Endothelial cell of umbilical vein (primary cell): ENCODE measurements around the gene MKLN1.
"Not testable (repeated sequence)": the region's sequence is repeated elsewhere in the genome, so short reads cannot be mapped to it uniquely, and the experiment has no call there.

Source experiments
- FOS ChIP-seq: IDR thresholded peaks from 2 replicates; pipeline ENCODE4 v1.6.1; 2011; ENCODE audit warnings: mild to moderate bottlenecking, low read length, moderate library complexity, borderline replicate concordance; ENCODE audit not compliant: insufficient read depth
- MYC ChIP-seq: IDR thresholded peaks from one replicate; pipeline ENCODE4 v1.6.1; 2011; ENCODE audit warnings: mild to moderate bottlenecking, low read depth, low read length
- POLR2A ChIP-seq: IDR thresholded peaks from 2 replicates; pipeline ENCODE4 v1.6.1; 2012; ENCODE audit warnings: low read depth, mild to moderate bottlenecking, control low read depth, low read length
- TF ChIP-seq, protein P1 (sequence below), 2 donors: IDR thresholded peaks; 1 replicate in 1 of 2; 2 replicates in 1 of 2; pipeline ENCODE4 v1.5.1; 2011; ENCODE audit warnings: low read length in 2 of 2, mild to moderate bottlenecking in 2 of 2, moderate library complexity in 2 of 2, control low read depth in 1 of 2, inconsistent platforms in 1 of 2, low read depth in 1 of 2; ENCODE audit not compliant: insufficient read depth in 1 of 2; ENCODE audit errors: extremely low read depth in 1 of 2

DNA sequence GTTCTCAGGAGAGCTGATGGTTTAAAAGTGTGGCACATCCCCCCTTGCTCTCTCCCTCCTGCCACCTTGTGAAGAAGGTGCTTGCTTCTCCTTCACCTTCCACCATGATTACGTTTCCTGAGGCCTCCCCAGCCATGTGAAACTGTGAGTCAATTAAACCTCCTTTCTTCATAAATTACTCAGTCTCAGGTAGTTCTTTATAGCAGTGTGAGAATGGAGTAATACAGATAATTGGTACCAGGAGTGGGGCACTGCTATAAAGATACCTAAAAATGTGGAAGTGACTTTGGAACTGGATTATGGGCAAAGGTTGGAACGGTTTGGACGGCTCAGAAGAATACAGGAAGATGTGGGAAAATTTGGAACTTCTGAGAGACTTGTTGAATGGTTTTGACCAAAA, 21.6 kb upstream of the MKLN1 start:
- TF ChIP-seq, protein P1, sequence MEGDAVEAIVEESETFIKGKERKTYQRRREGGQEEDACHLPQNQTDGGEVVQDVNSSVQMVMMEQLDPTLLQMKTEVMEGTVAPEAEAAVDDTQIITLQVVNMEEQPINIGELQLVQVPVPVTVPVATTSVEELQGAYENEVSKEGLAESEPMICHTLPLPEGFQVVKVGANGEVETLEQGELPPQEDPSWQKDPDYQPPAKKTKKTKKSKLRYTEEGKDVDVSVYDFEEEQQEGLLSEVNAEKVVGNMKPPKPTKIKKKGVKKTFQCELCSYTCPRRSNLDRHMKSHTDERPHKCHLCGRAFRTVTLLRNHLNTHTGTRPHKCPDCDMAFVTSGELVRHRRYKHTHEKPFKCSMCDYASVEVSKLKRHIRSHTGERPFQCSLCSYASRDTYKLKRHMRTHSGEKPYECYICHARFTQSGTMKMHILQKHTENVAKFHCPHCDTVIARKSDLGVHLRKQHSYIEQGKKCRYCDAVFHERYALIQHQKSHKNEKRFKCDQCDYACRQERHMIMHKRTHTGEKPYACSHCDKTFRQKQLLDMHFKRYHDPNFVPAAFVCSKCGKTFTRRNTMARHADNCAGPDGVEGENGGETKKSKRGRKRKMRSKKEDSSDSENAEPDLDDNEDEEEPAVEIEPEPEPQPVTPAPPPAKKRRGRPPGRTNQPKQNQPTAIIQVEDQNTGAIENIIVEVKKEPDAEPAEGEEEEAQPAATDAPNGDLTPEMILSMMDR (IDR thresholded peaks at IDR 0.05; ENCODE audit: extremely low read depth in 1 of 2, insufficient read depth in 1 of 2, low read depth in 1 of 2, low read length in 2 of 2) = not testable (repeated sequence)
- TF ChIP-seq POLR2A, FOS, MYC: not testable (repeated sequence)
